Panc1 (cell line): ENCODE measurements around the gene MYRIP. TPM values are rescaled to one million over a fixed set of nuclear protein-coding genes. Genes with fewer than 3 reads are reported as not detected.

Source experiments
- ATAC-seq: fragments of 200-7000 bp; cut with Tn5 transposase; 2 replicates; pipeline ENCODE4 v1.9.1; 2020; ENCODE audit warnings: mild to moderate bottlenecking, moderate library complexity
- BruUV-seq: library from RNA; stranded (reverse); fragments of 400-500 nt; replicated peaks from 2 replicates; lab custom pipeline; 2021; lab: Mats Ljungman, UMichigan
- CTCF ChIA-PET: fragments of 300-600 bp; sonication (Branson Sonifier 250); formaldehyde crosslinking; loops from one replicate; lab custom pipeline; 2022; ENCODE audit warnings: antibody characterized with exemption; lab: Charles Lee
- POLR2A ChIA-PET: fragments of 300-600 bp; sonication (Branson Sonifier 250); formaldehyde crosslinking; loops from one replicate; lab custom pipeline; 2022; ENCODE audit warnings: antibody characterized with exemption; lab: Charles Lee
- DNase-seq: peaks from one replicate; pipeline ENCODE4 v3.0.0-alpha.2; 2010; ENCODE audit warnings: low read depth, low spot score
- H3K27ac ChIP-seq: 2 replicates; pipeline ENCODE4 v1.5.1; 2011; ENCODE audit warnings: mild to moderate bottlenecking, low read length, inconsistent platforms
- H3K27me3 ChIP-seq: fragments of 200-500 bp; sonication (Bioruptor generic); 2 replicates; pipeline ENCODE4 v1.6.0; 2014; ENCODE audit warnings: low read length, inconsistent platforms; ENCODE audit not compliant: control insufficient read depth, insufficient read depth
- H3K36me3 ChIP-seq: fragments of 200-500 bp; sonication (Bioruptor generic); 2 replicates; pipeline ENCODE4 v1.5.1; 2014; ENCODE audit warnings: inconsistent platforms, mild to moderate bottlenecking, low read length, moderate library complexity; ENCODE audit not compliant: control insufficient read depth, insufficient read depth
- H3K4me1 ChIP-seq: 2 replicates; pipeline ENCODE4 v1.5.1; 2011; ENCODE audit warnings: inconsistent platforms, mild to moderate bottlenecking, low read length, moderate library complexity; ENCODE audit not compliant: control insufficient read depth, insufficient read depth
- H3K4me3 ChIP-seq, 2 experiments: 2 replicates each; pipeline ENCODE4 v1.5.1; 2011 to 2012; ENCODE audit warnings: low read depth in 2 of 2, low read length in 2 of 2, mild to moderate bottlenecking in 2 of 2, inconsistent platforms in 1 of 2, moderate library complexity in 1 of 2
- H3K9me3 ChIP-seq: fragments of 200-500 bp; sonication (Bioruptor generic); 2 replicates; pipeline ENCODE4 v1.5.1; 2014; ENCODE audit warnings: low read depth, mild to moderate bottlenecking, inconsistent platforms, low read length, moderate library complexity; ENCODE audit not compliant: control insufficient read depth, insufficient read depth
- POLR2AphosphoS5 ChIP-seq: IDR thresholded peaks from 2 replicates; pipeline ENCODE4 v1.6.1; 2012; ENCODE audit warnings: mild to moderate bottlenecking, low read depth, low read length, moderate library complexity
- SIN3A ChIP-seq: IDR thresholded peaks from 2 replicates; pipeline ENCODE4 v1.6.1; 2012; ENCODE audit warnings: low read depth, mild to moderate bottlenecking, low read length, moderate library complexity, borderline replicate concordance; ENCODE audit not compliant: insufficient read depth
- TCF7L2 ChIP-seq: IDR thresholded peaks from 2 replicates; pipeline ENCODE4 v1.6.1; 2011; ENCODE audit warnings: mild to moderate bottlenecking, low read depth, low read length, inconsistent platforms
- in situ Hi-C: cut with HindIII; loops from 2 replicates; pipeline ENCODE4 v1.10.0; 2016; ENCODE audit warnings: low sequenced_read_pairs, low pct_unique_long_range_greater_than_20kb
- intact Hi-C: fragments of 100-400 bp; cut with micrococcal nuclease; formaldehyde crosslinking; loops from one replicate; pipeline ENCODE4 v1.10.0; 2022; ENCODE audit not compliant: unreplicated experiment
- total RNA-seq: library from RNA; stranded (reverse); gene quantifications from one replicate; pipeline ENCODE4 v1.2.1, GENCODE V29; 2021; ENCODE audit not compliant: unreplicated experiment
- TF ChIP-seq, protein P1 (sequence below), 2 experiments: IDR thresholded peaks; 2 replicates each; pipeline ENCODE4 v1.6.1; 2011 to 2012; ENCODE audit warnings: low read depth in 2 of 2, control low read depth in 1 of 2, low read length in 1 of 2, mild to moderate bottlenecking in 1 of 2, moderate library complexity in 1 of 2; ENCODE audit not compliant: insufficient read depth in 1 of 2
- TF ChIP-seq, protein P2 (sequence below): fragments of 450-650 bp; IDR thresholded peaks from 2 replicates; pipeline ENCODE4 v1.5.1; 2017; ENCODE audit warnings: mild to moderate bottlenecking

MYRIP gene
- total RNA-seq, 1 experiment from 2014 or later, result 0.59 TPM

DNA sequence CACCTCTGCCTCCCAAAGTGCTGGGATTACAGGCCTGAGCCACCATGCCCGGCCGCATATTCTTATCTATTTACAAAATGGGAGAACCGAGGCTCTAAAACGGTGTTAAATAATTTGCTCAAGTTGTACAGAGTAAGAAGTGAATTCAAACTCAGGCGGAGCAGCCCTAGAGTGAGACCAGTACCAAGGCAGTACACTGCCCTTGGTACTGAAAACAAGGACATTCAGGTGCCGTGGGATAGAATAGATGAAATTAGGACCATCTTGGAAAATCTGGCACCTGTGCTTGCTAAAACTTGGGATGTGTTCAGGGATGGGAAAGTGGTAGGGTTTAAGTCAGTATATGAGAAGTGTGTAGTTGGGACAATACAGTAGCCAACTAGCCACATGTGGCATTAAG, 100.7 kb downstream of the MYRIP start:
- ATAC-seq (no peak), DNase-seq (no peak)
- in situ Hi-C loops (no loop called here), intact Hi-C loops (no loop called here)
- CTCF ChIA-PET, result no interaction called here
- Histone ChIP-seq H3K4me3 (no peak overlapping the region), H3K9me3 (no peaks in the 10 kb centered on the region), H3K36me3 (no peaks in the 10 kb centered on the region), H3K27ac (no peak overlapping the region), H3K4me1 (no peaks in the 10 kb centered on the region), H3K27me3 (no peaks in the 10 kb centered on the region)
- TF ChIP-seq, protein P1, sequence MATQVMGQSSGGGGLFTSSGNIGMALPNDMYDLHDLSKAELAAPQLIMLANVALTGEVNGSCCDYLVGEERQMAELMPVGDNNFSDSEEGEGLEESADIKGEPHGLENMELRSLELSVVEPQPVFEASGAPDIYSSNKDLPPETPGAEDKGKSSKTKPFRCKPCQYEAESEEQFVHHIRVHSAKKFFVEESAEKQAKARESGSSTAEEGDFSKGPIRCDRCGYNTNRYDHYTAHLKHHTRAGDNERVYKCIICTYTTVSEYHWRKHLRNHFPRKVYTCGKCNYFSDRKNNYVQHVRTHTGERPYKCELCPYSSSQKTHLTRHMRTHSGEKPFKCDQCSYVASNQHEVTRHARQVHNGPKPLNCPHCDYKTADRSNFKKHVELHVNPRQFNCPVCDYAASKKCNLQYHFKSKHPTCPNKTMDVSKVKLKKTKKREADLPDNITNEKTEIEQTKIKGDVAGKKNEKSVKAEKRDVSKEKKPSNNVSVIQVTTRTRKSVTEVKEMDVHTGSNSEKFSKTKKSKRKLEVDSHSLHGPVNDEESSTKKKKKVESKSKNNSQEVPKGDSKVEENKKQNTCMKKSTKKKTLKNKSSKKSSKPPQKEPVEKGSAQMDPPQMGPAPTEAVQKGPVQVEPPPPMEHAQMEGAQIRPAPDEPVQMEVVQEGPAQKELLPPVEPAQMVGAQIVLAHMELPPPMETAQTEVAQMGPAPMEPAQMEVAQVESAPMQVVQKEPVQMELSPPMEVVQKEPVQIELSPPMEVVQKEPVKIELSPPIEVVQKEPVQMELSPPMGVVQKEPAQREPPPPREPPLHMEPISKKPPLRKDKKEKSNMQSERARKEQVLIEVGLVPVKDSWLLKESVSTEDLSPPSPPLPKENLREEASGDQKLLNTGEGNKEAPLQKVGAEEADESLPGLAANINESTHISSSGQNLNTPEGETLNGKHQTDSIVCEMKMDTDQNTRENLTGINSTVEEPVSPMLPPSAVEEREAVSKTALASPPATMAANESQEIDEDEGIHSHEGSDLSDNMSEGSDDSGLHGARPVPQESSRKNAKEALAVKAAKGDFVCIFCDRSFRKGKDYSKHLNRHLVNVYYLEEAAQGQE (IDR thresholded peaks at IDR 0.05; ENCODE audit: insufficient read depth in 1 of 2, low read depth in 2 of 2, low read length in 1 of 2), result no peak
- TF ChIP-seq SIN3A (no peak), TCF7L2 (no peak), POLR2AphosphoS5 (no peak)
- TF ChIP-seq, protein P2, sequence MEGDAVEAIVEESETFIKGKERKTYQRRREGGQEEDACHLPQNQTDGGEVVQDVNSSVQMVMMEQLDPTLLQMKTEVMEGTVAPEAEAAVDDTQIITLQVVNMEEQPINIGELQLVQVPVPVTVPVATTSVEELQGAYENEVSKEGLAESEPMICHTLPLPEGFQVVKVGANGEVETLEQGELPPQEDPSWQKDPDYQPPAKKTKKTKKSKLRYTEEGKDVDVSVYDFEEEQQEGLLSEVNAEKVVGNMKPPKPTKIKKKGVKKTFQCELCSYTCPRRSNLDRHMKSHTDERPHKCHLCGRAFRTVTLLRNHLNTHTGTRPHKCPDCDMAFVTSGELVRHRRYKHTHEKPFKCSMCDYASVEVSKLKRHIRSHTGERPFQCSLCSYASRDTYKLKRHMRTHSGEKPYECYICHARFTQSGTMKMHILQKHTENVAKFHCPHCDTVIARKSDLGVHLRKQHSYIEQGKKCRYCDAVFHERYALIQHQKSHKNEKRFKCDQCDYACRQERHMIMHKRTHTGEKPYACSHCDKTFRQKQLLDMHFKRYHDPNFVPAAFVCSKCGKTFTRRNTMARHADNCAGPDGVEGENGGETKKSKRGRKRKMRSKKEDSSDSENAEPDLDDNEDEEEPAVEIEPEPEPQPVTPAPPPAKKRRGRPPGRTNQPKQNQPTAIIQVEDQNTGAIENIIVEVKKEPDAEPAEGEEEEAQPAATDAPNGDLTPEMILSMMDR, result no peak
- no TSS peak for BruUV-seq
- POLR2A ChIA-PET, result no interaction called here

DNA sequence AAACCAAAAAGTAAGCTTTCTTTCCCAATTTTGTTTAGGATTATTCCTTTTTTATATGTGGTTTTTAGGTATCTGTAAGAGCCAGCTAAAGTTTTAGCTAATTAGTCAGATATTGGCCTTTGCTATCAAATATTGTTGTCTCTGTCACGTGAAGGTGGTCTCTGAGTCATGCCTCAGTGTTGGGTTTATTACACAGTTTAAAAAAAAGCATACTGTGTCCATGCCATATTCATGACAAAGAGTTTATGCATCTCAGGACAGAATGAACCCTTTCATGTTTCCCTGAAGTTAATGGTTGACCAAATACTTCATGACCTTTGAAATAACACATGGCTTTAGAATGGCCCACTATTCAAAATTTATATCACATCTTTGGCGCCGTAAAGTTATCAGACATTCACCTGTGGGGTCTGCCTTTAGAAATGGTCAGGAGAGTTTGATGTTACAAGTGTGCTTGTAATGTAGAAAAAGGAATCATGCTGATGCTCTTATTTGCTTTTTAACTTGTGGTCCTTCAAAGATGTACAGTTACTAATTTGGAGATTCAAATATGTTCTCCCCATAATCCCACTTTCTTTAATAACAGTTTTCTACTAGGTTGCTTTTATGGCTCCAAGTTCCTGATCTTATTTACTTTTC, 101.5 kb downstream of the MYRIP start:
- no peak for DNase-seq
- ATAC-seq, result no peak
- POLR2A ChIA-PET, result no interaction called here

More for the DNA sequence above, 101.5 kb downstream of the MYRIP start:
- no TSS peak for BruUV-seq
- H3K9me3 ChIP-seq, result no peaks in the 10 kb centered on the region
- TF ChIP-seq TCF7L2 (no peak), POLR2AphosphoS5 (no peak), SIN3A (no peak)
- TF ChIP-seq, protein P1 (IDR thresholded peaks at IDR 0.05; ENCODE audit: insufficient read depth in 1 of 2, low read depth in 2 of 2, low read length in 1 of 2), result no peak
- TF ChIP-seq, protein P2, result no peak
- no peak overlapping the region for H3K4me3 ChIP-seq
- intact Hi-C loops (no loop called here), in situ Hi-C loops (no loop called here)
- no peaks in the 10 kb centered on the region for H3K4me1 ChIP-seq
- H3K27me3 ChIP-seq, result no peaks in the 10 kb centered on the region
- H3K36me3 ChIP-seq, result no peaks in the 10 kb centered on the region
- H3K27ac ChIP-seq, result no peak overlapping the region
- CTCF ChIA-PET, result no interaction called here
